Colon (tissue), 2 donors: Measurements from ENCODE around the gene SLC7A1.

Experiments
- FAIRE-seq: peaks from 2 replicates; lab custom pipeline; 2012; peaks lifted over from hg19 to GRCh38; lab: Jason Lieb, UNC
- donor health status: control.
- donor health status: control.

Gene SLC7A1

DNA sequence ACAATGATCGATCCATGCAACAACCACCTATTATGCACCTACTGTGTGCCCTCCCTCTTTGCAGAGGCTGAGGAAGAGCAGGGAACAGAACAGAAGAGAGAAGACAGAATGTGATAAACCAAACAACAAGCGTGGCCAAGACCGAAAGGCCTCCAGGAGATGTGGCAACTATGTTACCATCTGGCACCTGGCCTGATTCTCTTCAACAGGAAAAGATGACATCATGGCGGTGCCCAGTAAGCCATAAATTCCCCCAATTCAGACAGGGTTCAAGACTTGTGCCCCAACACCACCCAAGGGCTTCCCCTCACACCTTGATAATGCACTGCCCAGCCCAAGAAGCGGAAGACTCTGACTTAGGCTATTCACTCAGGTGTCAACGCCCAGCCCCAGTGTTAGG lies 44.3 kb downstream of the SLC7A1 start:
- FAIRE-seq, result no peak

- no peak for FAIRE-seq
Measured at GRCh38 chr13:29550430-29550988, 45.0 kb downstream of the SLC7A1 start.

DNA sequence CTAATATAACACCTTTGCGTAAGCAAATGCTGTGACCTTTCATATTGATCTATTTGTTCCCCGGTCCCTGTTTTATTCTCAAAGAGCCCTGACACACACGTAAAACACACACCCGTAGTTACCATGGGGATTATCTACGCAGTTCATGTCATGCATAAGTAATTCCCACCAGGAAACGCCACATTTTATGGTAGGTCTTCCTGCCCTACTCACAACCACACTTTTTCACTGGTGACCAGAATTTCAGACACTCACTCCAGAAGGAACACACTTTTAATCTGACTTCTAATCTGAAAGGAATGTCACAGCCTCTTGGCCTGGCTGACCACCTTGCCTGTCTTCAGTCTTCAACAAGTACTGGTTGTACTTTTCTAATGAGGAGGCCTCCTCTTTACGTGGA lies 46.8 kb downstream of the SLC7A1 start:
- FAIRE-seq, result no peak

- no peak for FAIRE-seq
Measured at GRCh38 chr13:29547153-29547552, 48.3 kb downstream of the SLC7A1 start.

DNA sequence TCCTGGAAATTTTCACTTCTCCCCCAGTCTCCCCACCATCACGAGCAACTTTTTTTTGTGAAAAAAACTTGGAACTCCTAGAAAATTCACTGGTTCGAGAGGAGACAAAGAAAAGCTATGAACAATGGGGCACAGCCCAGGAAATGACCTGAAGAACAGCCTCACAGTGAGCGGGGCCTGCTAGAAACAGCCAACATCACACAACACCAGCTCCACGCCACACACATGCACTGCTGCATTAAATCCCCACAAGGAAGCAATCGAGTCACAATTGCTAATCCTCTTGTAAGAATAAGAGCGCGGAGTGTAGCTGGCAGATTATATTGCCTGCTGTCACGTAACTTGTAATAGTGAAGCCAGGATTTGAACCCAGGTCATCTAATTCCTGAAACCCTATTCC lies 48.8 kb downstream of the SLC7A1 start:
- FAIRE-seq, result no peak

DNA sequence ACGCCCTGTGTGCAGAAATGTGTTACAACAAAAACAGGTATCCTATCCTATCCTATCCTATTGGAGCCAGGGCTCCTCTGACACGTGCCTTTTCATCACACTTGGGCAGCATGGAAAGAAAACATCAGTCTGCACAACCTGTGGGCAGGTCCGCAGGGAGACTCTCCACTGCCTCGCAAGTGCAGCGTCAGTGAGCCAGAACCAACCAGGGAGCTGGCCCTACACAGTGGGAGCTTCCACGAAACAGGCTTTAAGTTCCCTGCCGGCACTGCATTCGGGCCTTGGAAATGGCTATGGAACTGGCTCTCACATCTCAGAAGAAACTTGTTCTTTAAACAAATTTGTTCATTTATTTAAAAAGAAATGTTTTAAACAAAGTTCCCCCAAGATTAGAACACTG lies 49.5 kb downstream of the SLC7A1 start:
- no peak for FAIRE-seq

DNA sequence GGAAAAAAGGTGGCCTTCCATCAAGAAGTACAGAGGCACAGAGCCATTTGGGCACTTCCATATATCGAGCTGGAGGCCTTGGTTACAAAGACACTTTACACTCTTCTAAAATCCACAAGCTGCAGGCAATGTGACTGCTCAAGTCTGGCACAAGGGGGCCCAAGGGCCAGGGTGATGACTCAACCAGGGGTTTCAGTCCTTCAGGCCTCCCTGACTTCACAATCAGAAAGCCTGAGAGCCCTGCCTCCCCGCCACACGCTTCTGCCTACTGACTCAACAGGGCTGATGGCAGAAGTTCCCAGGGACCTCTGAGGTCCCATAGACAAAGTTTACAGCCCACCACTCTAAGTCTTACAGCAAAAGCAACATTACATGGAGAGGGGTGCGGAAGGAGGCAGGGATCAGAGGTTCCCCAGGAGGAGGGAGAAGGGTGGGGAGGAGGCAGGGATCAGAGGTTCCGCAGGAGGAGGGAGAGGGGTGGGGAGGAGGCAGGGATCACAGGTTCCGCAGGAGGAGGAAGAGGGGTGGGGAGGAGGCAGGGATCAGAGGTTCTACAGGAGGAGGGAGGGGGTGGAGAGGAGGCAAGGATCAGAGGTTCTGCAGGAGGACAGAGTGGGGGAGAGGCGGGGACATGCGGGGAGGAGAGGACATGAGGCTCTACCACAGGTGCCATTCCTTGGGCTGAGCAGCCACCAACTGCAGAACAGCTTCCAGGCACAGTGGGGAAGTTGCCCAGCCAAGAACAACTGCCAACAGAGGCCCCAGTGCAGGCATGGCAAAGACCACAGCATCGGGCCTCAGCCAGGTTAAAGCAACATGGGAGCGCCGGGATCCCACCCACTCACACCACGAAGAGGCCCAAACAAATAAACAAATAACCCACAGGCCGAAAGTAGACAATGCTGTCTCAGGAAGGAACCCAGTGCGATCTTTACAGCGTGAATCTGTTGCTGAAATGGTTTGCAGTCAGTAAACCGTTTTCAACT lies 52.0 kb downstream of the SLC7A1 start:
- FAIRE-seq, result no peak

DNA sequence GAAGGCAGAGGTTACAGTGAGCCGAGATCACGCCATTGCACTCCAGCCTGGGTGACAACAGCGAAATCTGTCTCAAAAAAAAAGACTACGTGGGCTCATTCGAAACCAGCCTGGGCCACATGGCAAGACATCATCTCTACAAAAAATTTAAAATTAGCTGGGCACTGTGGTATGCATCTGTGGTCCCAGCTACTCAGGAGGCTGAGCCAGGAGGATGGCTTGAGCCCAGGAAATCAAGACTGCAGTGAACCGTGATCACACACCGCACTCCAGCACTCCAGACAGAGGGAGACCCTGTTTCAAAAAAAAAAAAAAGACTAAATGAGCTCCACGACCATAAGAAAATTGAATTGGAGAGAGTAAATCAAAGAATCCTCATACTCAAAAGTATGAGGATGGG lies 53.1 kb downstream of the SLC7A1 start:
- FAIRE-seq, result no peak

DNA sequence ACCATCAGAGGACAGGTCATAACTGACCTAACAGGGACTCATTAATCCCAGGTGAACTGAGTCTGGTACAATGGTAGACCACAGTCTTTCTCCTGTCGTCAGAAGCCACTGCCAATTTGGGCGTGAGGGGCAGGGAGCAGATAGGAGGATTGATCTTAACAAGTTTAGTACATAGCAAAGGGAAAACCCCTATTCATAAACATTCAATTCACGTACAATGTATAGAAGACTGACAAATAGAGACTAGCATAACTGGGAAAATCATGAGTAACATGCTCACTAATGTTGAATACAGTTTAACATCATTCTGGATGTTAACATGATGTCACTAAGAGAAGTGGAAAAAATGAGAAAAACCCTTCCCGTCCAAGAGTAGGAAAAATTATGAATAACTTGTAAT lies 54.1 kb downstream of the SLC7A1 start:
- no peak for FAIRE-seq

DNA sequence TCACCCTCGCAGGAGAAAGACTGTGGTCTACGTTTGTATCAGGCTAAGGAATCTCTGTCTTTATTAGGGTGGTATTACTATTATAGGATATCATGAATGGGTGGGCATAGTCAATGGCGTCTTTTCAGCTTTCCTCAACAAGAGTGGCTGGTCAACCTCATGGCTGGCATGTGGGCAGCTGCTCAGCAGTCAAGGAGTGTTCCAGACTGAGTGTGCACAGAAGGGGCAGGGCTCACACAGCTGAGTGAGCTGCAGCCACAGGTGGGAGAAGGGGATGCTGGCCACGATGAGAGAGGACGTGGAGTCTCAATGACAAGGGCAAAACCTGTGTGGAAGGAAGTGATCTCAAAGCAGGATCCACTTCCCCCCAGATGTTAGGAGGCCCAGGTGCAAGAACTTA lies 54.7 kb downstream of the SLC7A1 start:
- no peak for FAIRE-seq

- no peak for FAIRE-seq
Measured at GRCh38 chr13:29540334-29540733, 55.2 kb downstream of the SLC7A1 start.

DNA sequence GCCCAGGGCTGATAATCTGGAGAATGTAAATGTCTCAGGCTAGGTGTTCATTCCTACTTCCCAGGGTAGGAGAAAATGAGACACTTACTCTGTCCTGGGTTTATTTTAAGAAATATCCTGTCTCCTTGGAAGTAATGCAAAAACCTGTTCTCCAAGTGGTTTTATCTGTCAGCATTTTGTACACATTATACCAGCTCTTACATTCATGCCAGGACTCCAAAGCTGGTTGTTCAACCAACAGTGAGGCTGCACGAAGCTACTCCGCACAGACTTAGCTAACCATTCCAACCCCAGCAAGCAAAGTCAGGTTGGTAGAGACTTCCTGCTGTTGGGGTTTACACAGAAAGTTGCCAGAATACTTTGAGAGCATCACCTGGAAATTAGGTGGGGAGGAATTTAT lies 55.6 kb downstream of the SLC7A1 start:
- no peak for FAIRE-seq

GRCh38 chr13:29538652-29539040 lies 56.8 kb downstream of the SLC7A1 start:
- FAIRE-seq, result no peak

DNA sequence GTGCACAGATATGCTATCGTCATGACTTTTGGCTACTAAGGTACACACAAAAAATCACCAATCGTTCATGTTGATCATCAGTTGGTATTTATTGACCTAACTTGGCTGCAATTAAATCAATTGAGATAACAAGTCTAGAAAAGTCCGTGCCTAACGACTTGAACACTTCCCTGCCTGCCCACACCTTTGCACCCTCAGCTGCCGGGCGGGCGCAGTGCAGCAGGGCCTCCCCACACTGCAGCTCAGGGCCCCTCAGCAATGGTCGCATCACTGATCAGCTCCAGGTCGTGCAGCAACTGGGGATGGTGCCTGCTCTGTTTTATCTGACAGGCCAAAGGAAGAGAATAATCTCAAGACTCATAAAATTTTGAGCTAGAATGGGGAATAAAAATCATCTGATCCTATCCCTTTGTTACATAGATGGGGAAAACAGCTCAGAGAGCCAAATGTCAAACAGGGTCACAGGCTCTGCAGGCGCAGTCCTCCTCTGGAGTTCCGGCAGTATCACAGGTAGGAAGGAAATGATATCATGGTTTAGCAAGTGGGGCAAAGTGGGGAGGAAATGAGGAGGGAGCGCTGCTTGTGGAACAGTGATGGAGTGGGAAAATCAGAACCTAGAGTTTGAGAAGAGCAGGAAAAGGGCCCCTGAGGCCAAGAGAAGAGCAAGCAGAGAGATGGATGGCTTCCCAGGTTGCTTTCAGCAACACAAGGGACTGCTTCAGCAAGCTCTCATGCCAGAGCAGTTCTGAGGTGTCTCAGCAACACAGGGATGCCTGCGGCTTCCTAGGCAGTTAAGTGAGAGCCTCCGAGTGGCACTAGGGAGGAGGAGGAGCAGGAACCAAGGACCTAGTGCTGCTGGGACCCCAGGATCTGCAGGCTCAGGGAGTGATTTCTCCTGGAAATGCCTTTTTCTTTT lies 57.5 kb downstream of the SLC7A1 start:
- FAIRE-seq, result no peak

GRCh38 chr13:29536853-29537252 lies 58.6 kb downstream of the SLC7A1 start:
- FAIRE-seq, result no peak

- no peak for FAIRE-seq
Measured at GRCh38 chr13:29535663-29536655, 59.5 kb downstream of the SLC7A1 start.

DNA sequence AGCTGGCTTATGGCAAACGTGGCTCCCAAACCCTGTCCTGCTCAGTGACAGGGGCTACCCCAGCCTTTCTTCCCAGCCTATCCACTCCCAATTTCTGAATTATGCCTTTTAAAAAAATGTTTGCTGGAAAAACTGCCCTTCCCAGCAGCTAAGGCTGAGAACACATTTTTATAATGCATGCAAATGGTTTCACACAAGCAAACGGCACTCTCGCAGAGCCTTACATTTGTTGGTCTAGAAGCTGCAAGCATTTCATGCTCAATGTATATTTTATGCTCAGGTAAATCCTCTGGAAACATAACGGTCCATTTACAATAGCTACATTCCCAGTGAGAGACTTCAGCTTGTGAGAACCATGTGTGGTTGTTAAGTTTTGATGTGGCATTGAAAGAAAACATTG lies 61.4 kb downstream of the SLC7A1 start:
- FAIRE-seq, result no peak

DNA sequence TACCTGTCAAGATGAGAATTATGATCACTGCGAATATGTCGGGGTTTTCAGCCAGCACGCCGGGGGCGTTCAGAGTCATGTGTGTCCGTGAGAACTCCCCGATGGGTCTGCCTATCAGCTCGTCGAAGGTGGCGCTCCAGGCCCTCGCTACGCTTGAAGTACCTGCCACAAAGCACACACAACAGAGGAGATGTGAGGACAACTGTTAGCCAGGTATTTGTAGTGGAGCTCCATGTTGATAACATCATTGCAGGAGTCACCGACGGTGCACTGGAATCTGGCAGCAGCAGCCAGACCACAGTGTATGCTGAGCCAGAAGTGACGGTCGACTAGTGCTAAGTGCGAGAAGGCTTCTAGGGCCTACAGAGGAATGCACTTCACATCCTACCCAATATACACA lies 62.7 kb downstream of the SLC7A1 start:
- FAIRE-seq, result no peak

- no peak for FAIRE-seq
Measured at GRCh38 chr13:29532116-29532515, 63.4 kb downstream of the SLC7A1 start.

DNA sequence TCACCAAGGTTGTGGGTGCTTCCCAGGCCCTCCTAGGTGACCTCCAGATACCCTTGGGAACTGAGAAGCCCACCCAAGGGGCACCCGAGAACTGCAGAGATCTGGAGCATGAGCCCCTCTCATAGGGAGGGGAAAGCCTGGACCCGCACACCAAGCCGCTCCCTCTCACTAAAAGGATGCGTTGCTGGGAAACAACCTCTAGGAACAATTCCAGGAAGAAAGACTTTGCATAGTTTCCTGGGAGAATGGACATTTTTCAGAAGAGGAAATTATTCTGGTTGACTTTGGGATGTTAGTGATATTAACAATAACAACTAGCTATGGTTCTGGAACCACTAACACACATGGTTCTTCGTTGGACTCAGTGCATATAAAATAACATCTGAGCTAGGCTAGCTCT lies 64.6 kb downstream of the SLC7A1 start:
- FAIRE-seq, result no peak

DNA sequence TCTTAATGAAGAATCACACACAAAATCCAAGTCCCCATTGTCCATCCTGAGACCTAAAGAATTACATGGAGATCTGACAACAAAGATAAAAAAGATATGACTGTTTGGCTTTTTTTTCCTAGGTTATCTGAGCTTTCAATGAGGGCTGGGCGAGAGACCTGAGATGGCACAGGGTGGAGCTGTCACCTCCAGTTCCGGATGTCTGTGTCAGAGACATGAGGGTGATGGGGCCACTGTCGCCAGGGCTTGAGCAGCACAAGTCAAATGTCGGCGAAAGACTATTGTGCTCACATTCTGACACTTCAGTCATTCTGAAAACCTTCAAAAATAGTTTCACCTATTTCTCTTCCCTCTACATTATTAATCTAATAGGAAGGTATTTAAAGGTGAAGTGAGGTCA lies 65.7 kb downstream of the SLC7A1 start:
- no peak for FAIRE-seq
